Stimulated activated CD8-positive, alpha-beta memory T cell treated with anti-CD3 and anti-CD28 coated beads, Interleukin-15, amount 100 ng/mL, for 4 hours (primary cell): ENCODE measurements around the gene IQCF5.
"Not testable (repeated sequence)": the region's sequence is repeated elsewhere in the genome, so short reads cannot be mapped to it uniquely, and the experiment has no call there.

Experiments
- DNase-seq, 2 donors: peaks; one replicate each; pipeline ENCODE4 v3.0.0-alpha.2; 2020; ENCODE audit warnings: low read depth in 2 of 2

The IQCF5 gene

DNA sequence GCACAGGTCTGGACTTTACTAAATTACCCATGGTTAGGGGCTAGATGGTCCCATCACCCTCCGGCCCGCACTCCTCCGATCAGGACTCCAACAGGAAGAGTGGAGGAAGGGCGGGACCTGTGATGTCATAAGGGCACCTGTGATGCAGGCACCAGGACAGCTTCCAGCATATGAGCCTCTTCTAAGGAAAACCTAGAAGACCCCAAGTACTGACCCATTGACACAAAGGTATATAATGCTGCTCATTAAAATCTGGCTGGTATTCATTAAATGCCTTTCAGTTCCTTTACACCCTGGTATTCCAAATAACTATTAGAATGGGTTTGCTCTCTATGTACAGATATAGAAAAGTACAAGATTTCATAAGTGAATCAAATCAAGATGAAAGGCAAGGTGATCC, at the start of gene IQCF5:
Gene IQCF5, minus strand, starts transcription at position 101 of the 400 bp plus-strand sequence. Its CDS starts 70 bp downstream, at position 31.
- no peak for DNase-seq

DNA sequence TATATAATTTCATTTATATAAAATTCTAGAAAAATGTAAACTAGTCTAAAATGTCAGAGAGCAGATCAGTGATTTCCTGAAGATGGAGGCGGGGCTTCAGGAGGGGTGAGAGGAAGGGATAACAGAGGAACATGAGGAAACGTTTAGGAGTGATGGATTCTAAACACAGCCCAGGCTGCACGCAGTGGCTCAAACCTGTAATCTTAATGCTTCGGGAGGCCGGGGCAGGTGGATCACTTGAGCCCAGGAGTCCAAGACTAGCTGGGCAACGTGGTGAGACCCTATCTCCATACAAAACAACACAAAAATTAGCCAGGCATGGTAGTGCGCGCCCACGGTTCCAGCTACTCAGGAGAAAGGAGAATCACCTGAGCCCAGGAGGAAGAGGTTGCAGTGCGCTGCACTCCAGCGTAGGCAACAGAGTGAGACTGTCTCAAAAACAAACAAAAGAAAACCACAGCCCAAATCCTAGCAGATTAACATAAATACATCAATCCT, 45.7 kb upstream of the IQCF5 start:
- no peak for DNase-seq

DNA sequence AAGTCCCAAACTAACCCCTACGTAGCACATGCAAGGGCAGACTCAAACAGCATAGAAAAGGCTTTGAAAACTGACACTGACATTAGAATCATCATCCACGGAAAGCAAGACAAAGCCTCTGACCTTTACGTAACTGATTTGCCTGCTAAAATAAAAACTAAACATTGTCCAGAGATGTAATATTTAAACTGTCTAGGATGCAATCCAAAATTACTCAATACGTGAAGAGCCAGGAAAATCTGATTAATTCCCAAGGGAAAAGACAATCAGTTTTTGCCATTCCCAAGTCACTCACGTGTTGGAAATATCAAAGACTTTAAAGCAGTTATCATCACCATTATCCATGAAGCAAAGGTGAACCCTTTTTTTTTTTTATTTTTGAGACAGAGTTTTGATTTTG, 41.0 kb upstream of the IQCF5 start:
- DNase-seq = no peak

DNA sequence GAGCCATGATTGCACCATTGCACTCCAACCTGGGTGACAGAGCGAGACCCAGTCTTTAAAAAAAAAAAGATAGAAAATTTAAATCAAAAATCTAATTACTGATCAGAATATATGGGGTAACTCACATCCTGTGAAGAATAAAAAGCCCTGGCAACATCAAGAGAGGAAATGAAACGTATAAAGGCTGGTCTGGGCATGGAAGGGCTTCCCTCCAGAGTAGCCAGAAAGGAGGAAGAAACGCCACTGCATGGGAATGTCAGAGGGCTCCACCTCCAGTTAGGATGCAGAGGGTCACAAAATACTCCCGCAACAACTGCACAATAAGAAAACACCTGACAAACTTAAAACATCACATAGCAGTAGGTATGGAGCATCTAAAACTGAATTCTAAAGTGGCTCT, 32.6 kb upstream of the IQCF5 start:
- no peak for DNase-seq

DNA sequence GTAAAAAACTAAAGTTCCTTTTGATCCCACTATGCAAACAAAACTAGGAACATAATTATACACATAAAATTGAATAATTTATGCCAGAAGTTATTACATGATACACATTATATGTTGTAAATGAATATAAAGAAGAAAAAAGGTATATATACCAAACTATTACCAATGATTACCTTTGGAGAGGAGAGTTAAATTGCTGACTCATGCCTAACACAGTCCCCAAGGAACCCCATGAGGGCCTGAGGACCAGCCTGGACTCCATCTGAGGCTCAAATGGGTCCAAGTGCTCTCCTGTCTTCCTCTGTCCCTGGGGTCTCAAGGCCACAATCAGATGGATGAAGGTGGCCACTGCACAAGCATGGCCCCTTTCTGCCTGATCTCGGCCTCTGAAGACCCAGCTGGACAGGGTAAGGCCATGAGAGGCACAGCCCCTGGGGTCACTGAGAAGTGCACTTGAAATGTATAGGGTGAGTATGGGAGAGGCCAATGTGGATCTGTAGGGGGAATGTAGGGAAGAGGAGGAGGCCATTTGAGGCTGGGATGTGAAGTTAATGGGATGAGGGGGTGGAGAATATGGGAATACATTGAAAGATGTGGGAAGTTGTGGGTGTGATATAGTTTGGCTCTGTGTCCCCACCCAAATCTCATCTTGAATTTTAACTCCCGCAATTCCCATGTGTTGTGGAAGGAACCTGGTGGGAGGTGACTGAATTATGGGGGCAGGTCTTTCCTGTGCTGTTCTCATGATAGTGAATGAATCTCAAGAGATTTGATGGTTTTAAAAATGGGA, 28.8 kb upstream of the IQCF5 start:
- no peak for DNase-seq

DNA sequence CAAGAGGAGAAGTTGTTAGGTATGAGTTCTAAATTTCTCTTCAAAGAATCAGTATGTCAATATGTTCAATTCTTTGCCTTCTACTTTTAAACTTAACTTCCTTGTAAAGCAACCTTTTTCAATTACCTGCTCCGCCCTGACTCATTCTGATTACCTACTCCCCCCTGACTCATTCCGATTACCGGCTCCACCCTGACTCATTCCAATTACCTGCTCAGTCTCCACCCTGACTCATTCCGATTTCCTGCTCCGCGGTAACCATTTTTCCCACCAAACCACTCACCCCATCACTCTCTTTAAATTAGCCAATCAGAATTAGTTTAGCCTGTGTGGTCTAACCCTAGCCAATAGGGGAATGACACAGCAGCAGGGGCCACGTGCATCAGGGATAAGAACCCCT, 27.0 kb upstream of the IQCF5 start:
- DNase-seq = not testable (repeated sequence)

DNA sequence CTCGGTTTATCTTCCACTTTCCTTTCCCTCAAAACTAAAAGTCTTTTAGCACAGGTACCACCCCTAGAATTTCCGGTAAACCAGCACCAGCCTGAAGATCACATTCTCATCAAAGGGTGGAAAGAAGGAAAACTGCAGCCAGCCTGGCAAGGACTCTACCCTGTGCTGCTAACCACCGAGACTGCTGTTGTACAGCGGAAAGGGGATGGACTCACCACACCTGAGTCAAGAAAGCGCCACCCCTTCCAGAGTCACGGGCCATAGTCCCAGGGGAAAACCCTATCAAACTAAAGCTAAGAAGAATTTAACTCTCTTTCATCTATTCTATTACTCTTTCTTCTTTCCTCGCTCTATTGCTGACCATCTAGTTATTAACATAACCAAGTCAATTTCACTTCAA, 24.6 kb upstream of the IQCF5 start:
- DNase-seq = not testable (repeated sequence)

DNA sequence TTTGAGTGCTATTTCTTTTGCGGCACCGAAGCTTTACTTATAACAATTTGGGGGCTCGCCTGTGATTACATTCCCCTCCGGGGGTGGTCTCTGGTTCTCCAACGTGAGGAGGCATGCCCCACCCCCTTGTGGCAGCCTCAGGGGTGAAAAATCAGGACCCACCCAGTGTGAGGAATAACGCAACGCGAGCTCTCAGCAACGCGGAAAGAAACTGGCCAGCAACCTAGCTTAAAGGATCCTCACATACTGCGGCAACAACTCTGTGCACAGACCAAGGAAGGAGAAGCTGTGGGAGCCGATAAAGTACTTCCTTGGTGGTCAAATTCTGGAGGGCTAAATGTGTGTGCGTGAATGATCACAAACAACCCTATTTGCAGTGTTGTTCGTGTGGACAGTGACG, 22.0 kb upstream of the IQCF5 start:
- DNase-seq = no peak

DNA sequence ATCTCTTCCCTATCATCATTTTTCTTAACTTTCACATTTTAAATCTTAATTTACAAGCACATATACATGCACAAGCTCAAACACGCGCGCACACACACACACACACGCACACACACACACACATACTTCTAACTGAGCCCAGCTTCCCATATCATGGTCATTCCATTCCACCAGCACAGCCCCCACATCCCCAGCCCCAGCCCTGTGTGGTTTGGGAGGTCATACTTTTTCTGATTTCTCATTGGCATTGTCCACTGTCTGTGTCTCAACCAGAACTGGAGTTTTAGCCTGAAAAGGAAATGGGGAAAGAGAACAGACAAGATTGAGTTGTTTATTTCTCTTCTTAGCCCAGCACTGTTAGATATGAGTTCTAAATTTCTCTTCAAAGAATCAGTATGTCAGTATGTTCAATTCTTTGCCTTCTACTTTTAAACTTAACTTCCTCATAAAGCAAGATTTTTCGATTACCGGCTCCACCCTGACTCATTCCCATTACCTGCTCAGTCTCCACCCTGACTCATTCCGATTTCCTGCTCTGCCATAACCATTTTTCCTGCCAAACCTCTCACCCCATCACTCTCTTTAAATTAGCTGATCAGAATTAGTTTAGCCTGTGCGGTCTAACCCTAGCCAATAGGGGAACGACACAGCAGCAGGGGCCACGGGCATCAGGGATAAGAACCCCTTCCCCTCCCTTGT, 21.4 kb upstream of the IQCF5 start:
- DNase-seq = no peak

DNA sequence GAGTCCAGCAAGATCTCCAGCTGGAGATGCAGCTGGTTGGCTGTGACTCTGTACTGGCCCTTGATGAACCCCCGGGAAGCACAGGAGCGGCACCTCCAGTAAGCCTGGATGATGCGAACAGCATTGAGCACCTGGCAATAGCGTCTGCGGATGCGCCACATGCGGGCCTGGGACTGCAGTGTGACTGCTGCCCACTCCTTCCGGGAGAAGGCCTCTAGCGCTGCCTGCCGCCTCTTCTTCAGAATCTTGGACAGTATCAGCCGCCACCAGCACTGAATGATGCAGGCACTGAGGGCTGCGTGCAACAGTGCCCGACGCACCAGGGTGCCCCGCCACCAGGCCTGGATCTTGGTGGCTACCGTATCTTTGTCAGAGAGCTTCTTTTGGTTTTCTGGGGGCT, 19.5 kb upstream of the IQCF5 start:
- DNase-seq = no peak

DNA sequence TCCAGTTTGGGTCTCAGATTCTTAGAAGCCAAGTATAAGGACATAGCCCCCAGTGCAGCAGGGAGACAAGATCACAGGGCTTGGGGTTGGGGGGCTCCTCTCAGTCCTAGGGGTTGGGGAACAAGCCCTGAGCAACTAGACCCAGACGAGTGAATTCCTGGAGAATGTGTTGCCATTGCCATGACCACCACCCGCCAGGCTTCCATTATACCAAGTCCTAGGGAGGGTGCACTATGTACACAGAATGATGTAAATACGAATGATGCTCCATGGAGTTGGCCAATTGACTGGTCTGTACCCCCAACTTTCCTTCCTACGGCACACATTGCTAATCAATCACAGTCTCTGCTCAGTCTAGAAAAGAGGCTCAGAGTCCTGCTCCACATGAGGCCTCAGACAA, 19.0 kb upstream of the IQCF5 start:
- DNase-seq = no peak

DNA sequence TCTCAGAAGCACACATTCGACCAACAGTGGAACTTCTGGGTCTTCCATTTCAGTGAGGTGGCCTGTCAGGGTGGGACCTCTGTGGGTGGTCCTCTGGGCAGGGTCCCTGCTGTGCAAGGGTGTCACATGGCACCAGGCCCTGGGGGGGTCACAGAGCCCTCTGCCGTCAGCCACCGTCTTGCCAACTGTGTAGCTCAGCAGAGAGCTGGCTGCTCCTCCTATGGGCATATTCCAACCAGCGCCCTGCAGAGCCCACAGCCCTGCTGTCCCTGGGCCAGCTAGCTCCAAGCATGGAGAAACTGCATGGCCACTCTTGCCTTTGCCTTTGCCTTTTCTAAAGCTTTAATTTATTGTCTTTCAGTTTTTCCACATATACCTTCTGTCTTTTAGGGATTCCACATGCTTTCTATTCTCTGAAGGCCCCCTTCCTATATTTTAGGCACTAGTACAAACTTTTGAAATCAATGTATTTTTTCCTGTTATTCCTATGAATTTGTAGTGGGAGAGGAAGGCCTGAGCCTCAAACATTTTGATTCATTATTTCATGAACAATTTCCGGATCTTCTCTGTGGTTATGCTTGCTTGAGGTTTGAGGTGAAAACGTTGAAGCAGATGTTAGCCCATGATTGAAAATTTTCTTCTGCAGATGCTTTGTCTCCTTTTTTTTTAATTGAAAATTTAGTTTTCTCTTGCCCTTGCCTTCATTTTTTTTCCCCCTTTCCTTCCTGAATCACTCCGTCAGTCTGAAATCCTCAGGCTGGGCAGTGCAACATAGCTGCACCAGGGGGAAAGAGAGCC, 16.0 kb upstream of the IQCF5 start:
- no peak for DNase-seq

DNA sequence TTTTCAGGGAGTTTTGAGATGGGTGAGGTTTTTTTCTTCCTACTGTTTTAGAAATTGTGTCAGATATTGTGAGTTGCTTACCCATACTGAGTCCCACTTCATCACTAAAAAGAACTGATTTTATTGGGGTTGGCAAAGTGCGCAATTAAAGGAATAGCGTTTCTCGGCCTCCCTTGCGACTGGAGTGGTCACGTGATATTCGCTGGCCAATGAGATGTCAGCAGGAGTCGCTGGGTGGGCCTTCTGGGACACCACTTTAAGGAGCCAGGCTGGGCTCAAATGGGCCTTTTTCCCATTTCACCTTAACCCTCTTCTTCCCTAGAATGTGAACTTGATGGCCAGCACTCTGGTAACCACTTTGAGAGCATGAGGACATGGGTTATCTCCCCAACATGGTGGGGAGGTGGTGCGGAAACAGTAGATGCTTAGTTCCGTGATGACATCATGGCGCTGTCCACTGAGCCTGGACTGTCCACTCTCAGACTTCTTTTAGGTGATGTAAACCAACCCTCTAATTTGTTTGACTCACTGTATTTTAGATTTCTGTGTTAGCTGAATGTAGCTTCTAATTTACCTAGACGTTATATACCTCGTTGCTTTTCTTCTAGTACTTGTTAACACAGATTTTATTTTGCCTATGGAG, 13.2 kb upstream of the IQCF5 start:
- no peak for DNase-seq

DNA sequence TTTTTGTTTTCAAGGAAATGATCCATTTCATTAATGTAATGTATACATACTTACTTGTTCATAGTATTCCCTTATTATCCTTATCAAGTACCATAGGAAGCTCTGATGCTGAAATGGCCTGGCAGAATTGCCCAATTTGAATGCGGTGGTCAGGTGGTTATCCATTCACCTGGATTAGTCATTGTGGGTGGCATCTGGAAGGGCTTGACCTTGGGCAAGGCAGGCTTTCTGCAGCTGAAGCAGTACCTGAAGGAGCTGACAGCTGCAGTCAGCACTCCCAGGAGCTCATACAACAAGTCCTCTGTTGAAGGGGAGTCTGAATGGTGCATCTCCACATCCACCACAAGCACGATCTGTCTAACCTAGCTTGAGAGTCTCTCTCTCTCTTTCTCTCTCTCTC, 12.2 kb upstream of the IQCF5 start:
- DNase-seq = no peak

DNA sequence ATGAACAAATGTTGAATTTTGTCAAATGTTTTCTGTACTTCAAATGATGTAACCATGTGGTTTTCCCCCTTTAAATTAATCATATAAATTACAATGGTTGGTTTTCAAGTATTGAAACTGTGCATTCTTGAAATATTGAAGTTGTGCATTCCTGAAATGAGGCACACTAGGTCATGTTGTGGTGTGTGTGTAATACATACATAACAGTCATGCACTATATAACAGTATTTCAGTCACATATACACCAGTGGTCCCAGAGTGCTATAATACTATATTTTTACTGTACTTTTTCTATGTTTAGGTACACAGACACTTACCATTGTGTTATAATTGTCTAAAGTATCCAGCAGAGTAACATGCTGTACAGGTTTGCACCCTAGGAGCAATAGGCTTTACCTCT, 11.0 kb upstream of the IQCF5 start:
- DNase-seq = no peak

DNA sequence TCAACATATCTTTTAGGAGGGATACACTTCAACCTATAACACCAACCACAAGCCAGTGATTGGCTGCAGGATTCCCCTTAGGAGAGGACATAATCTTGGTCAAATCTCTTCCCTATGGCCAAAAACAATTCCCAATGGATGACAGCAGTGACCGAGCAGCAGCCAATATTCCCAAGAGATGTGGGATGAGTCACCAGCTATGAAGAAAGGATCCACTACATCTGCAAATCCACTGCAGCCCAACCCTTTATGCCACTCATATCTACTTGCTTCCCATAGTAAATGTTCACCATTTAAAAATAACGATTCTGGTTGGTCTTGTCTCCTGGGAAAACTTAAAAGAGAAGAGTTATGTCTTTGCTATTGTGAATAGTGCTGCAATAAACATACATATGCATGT, 4.5 kb upstream of the IQCF5 start:
- DNase-seq = no peak

DNA sequence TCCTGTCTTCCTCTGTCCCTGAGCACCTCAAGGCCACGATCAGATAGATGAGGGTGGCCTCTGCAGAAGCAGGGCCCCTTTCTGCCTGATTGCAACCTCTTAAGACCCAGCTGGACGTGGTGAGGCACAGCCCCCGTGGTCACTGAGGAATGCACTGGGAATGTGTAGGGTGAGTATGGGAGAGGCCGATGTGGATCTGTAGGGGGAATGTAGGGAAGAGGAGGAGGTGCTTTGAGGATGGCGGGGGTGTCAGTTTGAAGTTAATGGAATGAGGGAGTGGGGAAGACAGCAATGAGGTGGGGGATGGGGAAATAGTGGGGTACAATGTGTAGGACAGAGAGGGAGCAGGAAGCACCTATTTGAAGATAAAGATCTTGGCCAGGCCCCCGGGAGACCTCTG, 785 bp upstream of the IQCF5 start:
- no peak for DNase-seq

DNA sequence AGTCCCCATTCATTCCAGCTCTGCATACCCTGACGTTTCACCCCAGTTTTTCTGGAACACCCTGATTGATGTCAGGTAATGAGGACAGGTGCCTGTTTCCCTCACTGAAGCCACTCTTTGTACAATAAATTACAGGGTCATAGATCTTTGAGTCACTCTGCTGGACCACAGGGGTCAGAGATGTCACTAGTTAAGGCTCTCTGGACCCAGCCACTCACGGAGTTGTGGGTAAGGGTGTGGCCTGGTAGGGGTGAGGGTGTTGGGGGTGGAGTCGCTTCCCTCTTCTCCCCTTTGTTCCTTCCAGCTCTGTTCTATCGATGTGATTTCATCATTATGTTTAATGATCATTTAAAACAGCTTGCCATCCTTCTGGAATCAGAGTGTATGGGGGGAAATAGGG, 512 bp downstream of the IQCF5 start:
- DNase-seq = no peak

DNA sequence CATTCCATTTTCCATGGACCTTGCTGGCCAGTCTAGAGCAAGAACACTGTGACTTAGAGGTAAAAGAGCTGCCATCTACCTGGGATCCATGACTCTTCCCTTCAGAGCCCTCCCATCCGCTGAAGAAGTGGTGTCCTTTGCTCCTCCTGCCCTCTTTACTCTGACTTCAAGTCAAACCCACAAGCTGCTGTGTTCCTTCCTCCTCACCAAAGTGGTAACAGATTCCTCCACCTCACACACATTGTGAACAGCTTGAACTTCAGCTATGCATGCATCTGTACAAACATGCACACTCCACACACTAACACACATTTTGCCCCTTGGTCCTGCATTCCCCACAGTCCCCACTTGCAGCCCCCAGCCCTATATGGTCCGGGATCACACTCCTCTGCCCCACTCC, 990 bp downstream of the IQCF5 start:
- DNase-seq = no peak

DNA sequence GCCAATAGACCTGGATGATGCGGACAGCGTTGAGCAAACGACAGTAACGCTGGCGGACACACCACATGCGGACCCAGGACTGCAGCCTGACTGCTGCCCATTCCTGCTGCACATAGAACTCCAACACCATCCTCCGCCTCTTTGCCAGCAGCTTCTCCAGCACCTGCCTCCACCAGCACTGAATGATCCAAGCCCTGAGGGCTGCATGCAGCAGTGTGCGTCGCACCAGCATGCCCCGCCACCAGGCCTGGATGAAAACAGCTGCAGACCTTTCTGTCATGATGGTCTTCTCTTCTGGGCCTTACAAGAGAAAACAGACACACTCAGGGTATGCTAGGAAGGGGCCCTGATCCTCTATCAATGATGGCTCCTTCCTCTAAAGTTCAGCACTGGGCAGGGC, 1.5 kb downstream of the IQCF5 start:
- DNase-seq = no peak

DNA sequence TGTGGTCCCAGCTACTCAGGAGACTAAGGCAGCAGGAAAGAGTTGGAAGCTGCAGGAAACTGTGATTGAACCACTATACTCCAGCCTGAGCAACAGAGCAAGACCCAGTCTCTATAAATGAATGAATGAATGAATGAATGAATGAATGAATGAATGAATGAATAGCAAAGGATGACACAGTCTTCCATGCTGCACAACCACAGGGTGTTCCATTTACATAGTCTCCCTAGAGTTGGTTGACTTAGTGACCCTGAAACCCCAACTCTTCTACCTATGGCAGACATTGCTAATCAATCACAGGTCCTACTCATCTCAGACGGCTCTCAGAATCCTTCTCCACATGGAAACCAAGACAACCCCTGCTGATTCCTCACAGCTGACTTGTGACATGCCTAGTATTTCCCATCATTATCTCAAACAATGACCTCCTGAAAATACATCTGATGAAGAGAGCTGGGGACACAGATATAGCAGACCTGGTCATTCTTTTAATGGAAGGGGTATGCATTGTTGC, 2.1 kb downstream of the IQCF5 start:
- DNase-seq = no peak

DNA sequence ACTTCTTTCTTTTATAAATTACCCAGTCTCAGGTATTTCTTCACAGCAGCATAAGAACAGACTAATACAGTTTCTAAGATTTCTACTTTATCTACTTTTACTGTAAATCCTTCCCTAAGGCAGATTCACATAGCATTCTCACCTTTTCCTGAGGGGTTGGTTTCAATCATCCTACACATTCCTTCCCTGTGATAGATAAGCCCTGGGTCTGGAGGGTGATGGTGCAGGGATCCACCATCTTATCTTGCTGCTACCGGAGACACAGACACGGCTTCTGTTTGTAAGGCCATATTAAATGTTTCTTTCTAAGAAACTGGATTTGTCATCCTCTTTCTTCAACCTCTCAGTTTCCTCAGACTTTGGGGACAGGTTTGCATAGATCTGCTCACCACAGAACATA, 6.1 kb downstream of the IQCF5 start:
- no peak for DNase-seq
